Measurements from ENCODE around the gene PRDM16.

The PRDM16 gene

DNA sequence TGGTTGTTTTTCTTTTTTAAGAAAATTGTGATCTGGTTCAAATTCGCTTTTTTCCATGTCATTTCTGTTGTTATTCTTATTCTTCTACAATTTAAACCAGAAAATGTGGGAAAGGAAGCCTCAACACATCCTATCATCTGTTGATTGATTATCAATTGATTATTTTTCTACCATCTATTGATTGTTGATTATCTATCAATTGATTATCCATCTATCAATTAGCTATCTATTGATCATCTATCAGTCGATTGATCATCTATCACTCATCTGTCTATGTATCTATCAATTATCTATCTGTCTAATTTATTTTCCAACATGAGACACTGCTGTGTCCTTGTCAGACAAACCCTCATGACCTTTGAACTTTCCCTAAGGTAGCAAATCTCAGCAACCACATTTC is 249.3 kb downstream of the PRDM16 start:
- no peaks in the 10 kb centered on the region for H4K20me1 ChIP-seq (ENCODE audit: insufficient read depth, low read length, poor library complexity, severe bottlenecking)
- no peaks in the 10 kb centered on the region for H3K27me3 ChIP-seq (ENCODE audit: insufficient read depth, low read length, poor library complexity, severe bottlenecking)
- peaks cover 7% of the 10 kb centered on the region; the same call in 1 of the 2 replicates for H3F3A ChIP-seq (ENCODE audit: low read depth)
- H3K4me2 ChIP-seq (ENCODE audit: low read depth, low read length, poor library complexity, severe bottlenecking), result no peak overlapping the region
- no peak overlapping the region for H3K4me3 ChIP-seq (ENCODE audit: low read length, poor library complexity, severe bottlenecking)
- peaks cover 10% of the 10 kb centered on the region for H3K4me1 ChIP-seq (ENCODE audit: insufficient read depth, low read length, poor library complexity, severe bottlenecking)
- no peaks in the 10 kb centered on the region for H3K9me2 ChIP-seq (replicated peaks; ENCODE audit: low read depth, low read length)
- no peaks in the 10 kb centered on the region for H3K36me3 ChIP-seq (ENCODE audit: insufficient read depth, low read length)
- no peak overlapping the region for H2AFZ ChIP-seq (ENCODE audit: low read length)
- peaks cover 4% of the 10 kb centered on the region; the same call in 1 of the 2 replicates for H3K79me2 ChIP-seq (ENCODE audit: insufficient read depth, low read length)
- TF ChIP-seq CTCF (conservative IDR thresholded peaks at IDR 0.05; ENCODE audit: low read length), result no peak
- TF ChIP-seq EZH2phosphoT487 (IDR thresholded peaks at IDR 0.05; ENCODE audit: borderline replicate concordance), result no peak
- H3K9me3 ChIP-seq (ENCODE audit: insufficient read depth, low read depth, low read length), result 0 out of 2 replicates have a peak, but pooled peaks cover 4% of the 10 kb centered on the region
- H3K9ac ChIP-seq (ENCODE audit: low read depth, low read length, poor library complexity, severe bottlenecking), result no peak overlapping the region

GRCh38 chr1:3319874-3320245 is 250.9 kb downstream of the PRDM16 start:
- Histone ChIP-seq H4K20me1 (ENCODE audit: insufficient read depth, low read length, poor library complexity, severe bottlenecking) (no peaks in the 10 kb centered on the region), H3K27me3 (ENCODE audit: insufficient read depth, low read length, poor library complexity, severe bottlenecking) (no peaks in the 10 kb centered on the region)
- peak; percentile 92 for TF ChIP-seq CTCF (conservative IDR thresholded peaks at IDR 0.05; ENCODE audit: low read length)
- TF ChIP-seq EZH2phosphoT487 (IDR thresholded peaks at IDR 0.05; ENCODE audit: borderline replicate concordance), result no peak

DNA sequence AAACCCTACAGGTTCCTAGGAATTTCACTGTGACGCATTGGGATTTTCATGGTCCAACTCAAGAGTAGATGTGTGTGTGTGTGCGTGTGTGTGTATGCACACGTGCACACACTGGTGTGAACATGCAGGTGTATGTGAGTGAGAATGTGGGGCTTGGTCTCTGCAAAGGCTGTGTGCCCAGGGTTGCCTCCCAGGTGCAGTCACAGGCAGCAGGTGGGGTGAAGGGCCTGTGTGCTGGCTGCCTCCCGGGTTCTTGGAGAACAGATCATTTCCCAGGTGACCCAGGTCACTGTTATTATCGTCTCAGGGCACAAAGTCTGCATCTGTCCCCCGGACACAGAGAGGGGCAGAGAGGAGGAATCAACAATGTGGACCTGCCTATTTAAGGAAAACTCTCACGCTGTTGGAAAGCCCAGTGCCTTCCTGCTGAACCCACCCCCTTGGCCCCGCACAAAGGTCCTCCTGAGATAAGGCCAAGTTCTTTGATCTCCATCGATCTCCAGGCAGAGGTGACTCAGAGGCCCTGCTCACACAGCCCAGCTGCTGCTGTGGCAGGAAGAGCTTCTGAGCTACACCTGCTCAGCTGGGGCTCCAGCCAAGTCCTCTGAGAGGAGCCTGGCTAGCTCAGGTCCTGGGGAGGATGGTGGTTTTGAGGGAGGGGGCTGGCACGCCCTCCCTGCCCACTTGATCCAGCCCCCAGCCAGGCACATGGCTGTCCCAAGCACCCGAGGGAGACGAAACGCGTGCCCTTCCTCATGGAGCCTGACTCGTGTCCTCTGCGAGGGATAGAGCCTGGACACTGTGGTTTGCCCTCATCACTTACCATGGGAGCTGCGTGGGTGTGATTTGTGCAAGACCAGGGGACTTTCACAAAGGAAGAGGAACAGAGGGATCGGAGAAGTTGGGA is 251.5 kb downstream of the PRDM16 start:
- H3K79me2 ChIP-seq (ENCODE audit: insufficient read depth, low read length), result peaks cover 4% of the 10 kb centered on the region; the same call in 1 of the 2 replicates
- H3K9me2 ChIP-seq (replicated peaks; ENCODE audit: low read depth, low read length), result no peaks in the 10 kb centered on the region
- no peak overlapping the region; the same call in 1 of the 2 replicates for H2AFZ ChIP-seq (ENCODE audit: low read length)
- no peaks in the 10 kb centered on the region for H3K27me3 ChIP-seq (ENCODE audit: insufficient read depth, low read length, poor library complexity, severe bottlenecking)
- no peak overlapping the region for H3K4me3 ChIP-seq (ENCODE audit: low read length, poor library complexity, severe bottlenecking)
- 0 out of 2 replicates have a peak, but pooled peaks cover 4% of the 10 kb centered on the region for H3K9me3 ChIP-seq (ENCODE audit: insufficient read depth, low read depth, low read length)
- peak overlapping the region; percentile 43 for H3K4me2 ChIP-seq (ENCODE audit: low read depth, low read length, poor library complexity, severe bottlenecking)
- peaks cover 10% of the 10 kb centered on the region for H3K4me1 ChIP-seq (ENCODE audit: insufficient read depth, low read length, poor library complexity, severe bottlenecking)
- TF ChIP-seq CTCF (conservative IDR thresholded peaks at IDR 0.05; ENCODE audit: low read length), result no peak
- no peak for TF ChIP-seq EZH2phosphoT487 (IDR thresholded peaks at IDR 0.05; ENCODE audit: borderline replicate concordance)
- peaks cover 7% of the 10 kb centered on the region; the same call in 1 of the 2 replicates for H3F3A ChIP-seq (ENCODE audit: low read depth)
- H3K9ac ChIP-seq (ENCODE audit: low read depth, low read length, poor library complexity, severe bottlenecking), result no peak overlapping the region
- no peaks in the 10 kb centered on the region for H4K20me1 ChIP-seq (ENCODE audit: insufficient read depth, low read length, poor library complexity, severe bottlenecking)
- no peaks in the 10 kb centered on the region for H3K36me3 ChIP-seq (ENCODE audit: insufficient read depth, low read length)

More at GRCh38 chr1:3319874-3320245, 250.9 kb downstream of the PRDM16 start:
- Histone ChIP-seq H3K79me2 (ENCODE audit: insufficient read depth, low read length) (peaks cover 4% of the 10 kb centered on the region; the same call in 1 of the 2 replicates), H3F3A (ENCODE audit: low read depth) (peaks cover 7% of the 10 kb centered on the region; the same call in 1 of the 2 replicates), H3K4me3 (ENCODE audit: low read length, poor library complexity, severe bottlenecking) (no peak overlapping the region), H3K4me2 (ENCODE audit: low read depth, low read length, poor library complexity, severe bottlenecking) (peak overlapping the region; percentile 43), H3K9me2 (replicated peaks; ENCODE audit: low read depth, low read length) (no peaks in the 10 kb centered on the region), H2AFZ (ENCODE audit: low read length) (peak overlapping the region; percentile 44; the same call in 1 of the 2 replicates), H3K36me3 (ENCODE audit: insufficient read depth, low read length) (no peaks in the 10 kb centered on the region), H3K9me3 (ENCODE audit: insufficient read depth, low read depth, low read length) (0 out of 2 replicates have a peak, but pooled peaks cover 4% of the 10 kb centered on the region), H3K4me1 (ENCODE audit: insufficient read depth, low read length, poor library complexity, severe bottlenecking) (peaks cover 10% of the 10 kb centered on the region), H3K9ac (ENCODE audit: low read depth, low read length, poor library complexity, severe bottlenecking) (no peak overlapping the region)
